ENCODE measurements around the gene NTRK1.
A peak's percentile ranks its signal among the peaks of the same experiment; 100 is the strongest.

NTRK1 gene

DNA sequence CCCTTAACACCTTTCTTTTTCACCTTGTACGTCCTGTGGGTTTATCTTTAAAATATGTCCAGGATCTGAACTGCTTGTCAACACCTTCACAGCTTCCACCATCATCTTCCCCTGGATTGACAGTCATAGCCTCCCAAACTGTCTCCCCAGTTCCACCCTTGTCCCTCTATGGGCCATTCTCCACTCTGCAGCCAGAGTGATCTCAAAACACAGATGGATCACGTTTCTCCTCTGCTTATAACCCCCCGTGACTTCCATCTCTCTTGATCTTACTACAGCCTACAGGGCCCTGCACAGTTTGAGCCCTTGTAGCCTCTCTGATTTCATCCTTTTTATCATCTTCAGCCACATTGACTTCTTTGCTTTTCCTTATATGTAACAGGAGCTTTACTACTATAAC is 6.0 kb upstream of the NTRK1 start:
- TF ChIP-seq, protein P1, sequence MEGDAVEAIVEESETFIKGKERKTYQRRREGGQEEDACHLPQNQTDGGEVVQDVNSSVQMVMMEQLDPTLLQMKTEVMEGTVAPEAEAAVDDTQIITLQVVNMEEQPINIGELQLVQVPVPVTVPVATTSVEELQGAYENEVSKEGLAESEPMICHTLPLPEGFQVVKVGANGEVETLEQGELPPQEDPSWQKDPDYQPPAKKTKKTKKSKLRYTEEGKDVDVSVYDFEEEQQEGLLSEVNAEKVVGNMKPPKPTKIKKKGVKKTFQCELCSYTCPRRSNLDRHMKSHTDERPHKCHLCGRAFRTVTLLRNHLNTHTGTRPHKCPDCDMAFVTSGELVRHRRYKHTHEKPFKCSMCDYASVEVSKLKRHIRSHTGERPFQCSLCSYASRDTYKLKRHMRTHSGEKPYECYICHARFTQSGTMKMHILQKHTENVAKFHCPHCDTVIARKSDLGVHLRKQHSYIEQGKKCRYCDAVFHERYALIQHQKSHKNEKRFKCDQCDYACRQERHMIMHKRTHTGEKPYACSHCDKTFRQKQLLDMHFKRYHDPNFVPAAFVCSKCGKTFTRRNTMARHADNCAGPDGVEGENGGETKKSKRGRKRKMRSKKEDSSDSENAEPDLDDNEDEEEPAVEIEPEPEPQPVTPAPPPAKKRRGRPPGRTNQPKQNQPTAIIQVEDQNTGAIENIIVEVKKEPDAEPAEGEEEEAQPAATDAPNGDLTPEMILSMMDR (IDR thresholded peaks at IDR 0.05; ENCODE audit: low read depth, low read length), result peak; percentile 6
- H3K4me3 ChIP-seq (replicated peaks in 1 of 2; ENCODE audit: low read depth in 2 of 2, low read length in 2 of 2), result no peak overlapping the region
- no peak for DNase-seq (ENCODE audit: low read depth in 2 of 2)

GRCh38 chr1:156856282-156856785 is 4.3 kb upstream of the NTRK1 start:
- H3K4me3 ChIP-seq (replicated peaks in 1 of 2; ENCODE audit: low read depth in 2 of 2, low read length in 2 of 2), result no peak overlapping the region
- TF ChIP-seq, protein P1 (IDR thresholded peaks at IDR 0.05; ENCODE audit: low read depth, low read length), result no peak
- no peak for DNase-seq (ENCODE audit: low read depth in 2 of 2)

DNA sequence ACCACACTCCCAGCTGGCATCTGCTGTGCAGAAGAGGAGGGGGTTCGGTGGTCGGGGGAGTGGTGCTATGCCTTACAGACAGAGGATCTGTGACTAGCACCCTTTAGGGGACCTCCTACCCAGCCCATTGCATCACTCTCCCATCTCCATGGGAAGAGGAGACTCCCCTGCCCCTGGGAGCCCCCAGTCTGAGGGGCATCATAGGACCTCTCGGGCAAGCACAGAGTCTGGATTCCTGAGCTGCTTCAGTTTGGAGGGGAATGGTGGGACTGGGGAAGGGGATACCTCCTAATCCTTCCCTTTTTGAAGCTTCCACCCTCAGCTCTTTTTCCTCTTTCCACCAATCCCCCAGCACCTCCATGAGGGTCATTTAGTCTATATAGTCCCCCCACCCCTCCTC is 3.1 kb upstream of the NTRK1 start:
- DNase-seq (ENCODE audit: low read depth in 2 of 2), result no peak
- TF ChIP-seq, protein P1 (IDR thresholded peaks at IDR 0.05; ENCODE audit: low read depth, low read length), result no peak
- H3K4me3 ChIP-seq (replicated peaks in 1 of 2; ENCODE audit: low read depth in 2 of 2, low read length in 2 of 2), result no peak overlapping the region

- no peak overlapping the region for H3K4me3 ChIP-seq (replicated peaks in 1 of 2; ENCODE audit: low read depth in 2 of 2, low read length in 2 of 2)
- no peak for DNase-seq (ENCODE audit: low read depth in 2 of 2)
- TF ChIP-seq, protein P1 (IDR thresholded peaks at IDR 0.05; ENCODE audit: low read depth, low read length), result no peak
Observed at GRCh38 chr1:156858555-156858956, 2.1 kb upstream of the NTRK1 start.

GRCh38 chr1:156858959-156859522 is 1.6 kb upstream of the NTRK1 start, which contains the start of gene INSRR:
Gene INSRR, minus strand, starts transcription at chr1:156859117. Its CDS starts 496 bp downstream, at chr1:156858621.
- DNase-seq (ENCODE audit: low read depth in 2 of 2), result peak; percentile 5 to 19
- peak within 1 kb of the TSS; percentile 24 to 35 for H3K4me3 ChIP-seq (replicated peaks in 1 of 2; ENCODE audit: low read depth in 2 of 2, low read length in 2 of 2)
- TF ChIP-seq, protein P1 (IDR thresholded peaks at IDR 0.05; ENCODE audit: low read depth, low read length), result no peak

DNA sequence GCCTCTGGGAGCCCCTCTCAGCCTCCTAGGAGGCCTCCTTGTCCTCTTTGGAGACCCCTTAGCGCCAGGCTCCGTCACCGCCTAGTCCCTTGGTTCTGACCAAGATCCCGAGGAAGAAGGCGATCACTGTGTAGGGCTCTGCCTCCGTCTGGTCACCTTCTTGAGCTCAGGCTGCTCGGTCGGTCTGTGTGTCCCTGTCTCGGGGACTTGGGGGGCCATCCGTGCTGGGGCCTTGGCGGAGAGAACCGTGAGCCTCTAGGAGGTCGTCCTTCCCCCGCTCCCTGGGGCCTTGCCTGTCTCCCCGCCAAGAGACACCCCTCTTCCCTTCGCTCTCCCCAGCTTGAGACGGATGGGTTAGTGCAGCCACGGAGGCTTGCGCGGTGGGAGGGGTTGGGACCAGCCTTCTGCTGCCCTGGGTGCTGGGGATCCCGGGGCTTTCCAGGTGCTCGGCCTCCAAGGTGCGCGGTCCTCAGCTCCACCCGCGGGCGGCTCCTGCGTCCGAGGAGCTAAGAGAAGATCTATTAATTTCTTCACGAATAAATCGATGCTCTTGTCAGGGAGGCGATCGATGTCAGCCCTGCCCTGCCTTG is 1.0 kb upstream of the NTRK1 start:
- TF ChIP-seq, protein P1 (IDR thresholded peaks at IDR 0.05; ENCODE audit: low read depth, low read length), result no peak
- H3K4me3 ChIP-seq (replicated peaks in 1 of 2; ENCODE audit: low read depth in 2 of 2, low read length in 2 of 2), result peak overlapping the region; percentile 24 to 35
- peak; percentile 19 to 35 for DNase-seq (ENCODE audit: low read depth in 2 of 2)

Data from cardiac fibroblast (primary cell).